ENCODE data around the gene NARS2. TPM values are rescaled to one million over a fixed set of nuclear protein-coding genes. Genes with fewer than 3 reads are reported as not detected.
A peak's percentile ranks its signal among the peaks of the same experiment; 100 is the strongest.

NARS2 gene
- total RNA-seq, 1 donor from 2014 or later, result 25.5 TPM

DNA sequence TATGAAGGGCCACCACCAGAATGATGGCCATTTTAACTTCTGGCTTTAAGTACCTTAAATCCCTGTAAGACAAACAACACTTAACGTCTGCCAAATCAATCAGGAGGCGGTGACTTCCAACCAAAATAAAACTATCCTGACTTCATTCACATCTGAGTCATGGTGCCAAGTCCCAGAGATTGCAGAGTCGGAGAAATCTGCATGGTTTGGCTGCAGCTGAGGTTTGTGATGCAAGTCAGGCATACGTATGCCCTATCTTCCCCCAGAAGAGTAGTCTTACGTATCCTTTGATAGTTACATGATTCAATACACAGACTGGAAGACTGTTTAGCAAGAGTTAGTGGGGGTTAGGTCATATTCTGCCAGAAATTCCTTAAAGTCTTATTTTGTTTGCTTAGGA lies 155.3 kb downstream of the NARS2 start:
- no peak overlapping the region for H3K4me3 ChIP-seq (ENCODE audit: low read depth, low read length)
- TF ChIP-seq CTCF (IDR thresholded peaks at IDR 0.05; ENCODE audit: insufficient read depth, low read length, poor library complexity, severe bottlenecking), result no peak
- peak; percentile 85 for DNase-seq (ENCODE audit: low read depth)
- H3K36me3 ChIP-seq (ENCODE audit: control insufficient read depth, insufficient read depth, low read length), result no peaks in the 10 kb centered on the region
- H3K27me3 ChIP-seq (ENCODE audit: control insufficient read depth, insufficient read depth, low read length), result no peaks in the 10 kb centered on the region

DNA sequence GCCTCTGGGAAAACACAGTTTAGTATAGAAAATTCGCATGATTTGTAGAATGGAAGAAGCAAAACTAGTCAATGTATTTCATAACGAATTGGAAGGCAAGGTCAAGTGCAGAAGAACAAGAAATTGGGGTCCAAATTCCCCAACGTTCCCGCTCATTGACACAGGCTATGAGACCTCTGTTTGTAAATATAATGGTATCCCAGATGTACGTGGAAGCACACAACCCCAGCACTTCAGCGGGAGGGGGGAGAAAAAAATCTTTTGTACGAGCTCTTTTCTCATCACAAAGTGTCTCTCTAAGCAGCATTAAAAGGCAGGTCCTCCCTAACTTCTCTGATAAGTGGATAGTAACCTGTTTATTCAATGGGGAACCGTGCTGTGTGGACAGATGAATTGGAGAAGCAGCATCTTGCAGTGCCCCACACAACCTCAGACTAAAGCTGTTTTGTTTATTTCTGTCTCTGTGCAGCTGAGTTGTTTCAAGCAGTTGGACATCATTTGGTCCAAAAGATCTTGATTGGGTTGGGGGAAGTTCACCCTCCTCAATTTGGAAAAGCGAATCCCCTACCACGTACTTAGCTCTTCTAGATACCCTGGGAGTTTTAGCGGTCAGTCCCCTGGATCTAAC lies 156.0 kb downstream of the NARS2 start:
- no peak for DNase-seq (ENCODE audit: low read depth)
- Histone ChIP-seq H3K36me3 (ENCODE audit: control insufficient read depth, insufficient read depth, low read length) (no peaks in the 10 kb centered on the region), H3K4me3 (ENCODE audit: low read depth, low read length) (peak overlapping the region; percentile 64), H3K27me3 (ENCODE audit: control insufficient read depth, insufficient read depth, low read length) (no peaks in the 10 kb centered on the region)
- TF ChIP-seq CTCF (IDR thresholded peaks at IDR 0.05; ENCODE audit: insufficient read depth, low read length, poor library complexity, severe bottlenecking), result no peak

DNA sequence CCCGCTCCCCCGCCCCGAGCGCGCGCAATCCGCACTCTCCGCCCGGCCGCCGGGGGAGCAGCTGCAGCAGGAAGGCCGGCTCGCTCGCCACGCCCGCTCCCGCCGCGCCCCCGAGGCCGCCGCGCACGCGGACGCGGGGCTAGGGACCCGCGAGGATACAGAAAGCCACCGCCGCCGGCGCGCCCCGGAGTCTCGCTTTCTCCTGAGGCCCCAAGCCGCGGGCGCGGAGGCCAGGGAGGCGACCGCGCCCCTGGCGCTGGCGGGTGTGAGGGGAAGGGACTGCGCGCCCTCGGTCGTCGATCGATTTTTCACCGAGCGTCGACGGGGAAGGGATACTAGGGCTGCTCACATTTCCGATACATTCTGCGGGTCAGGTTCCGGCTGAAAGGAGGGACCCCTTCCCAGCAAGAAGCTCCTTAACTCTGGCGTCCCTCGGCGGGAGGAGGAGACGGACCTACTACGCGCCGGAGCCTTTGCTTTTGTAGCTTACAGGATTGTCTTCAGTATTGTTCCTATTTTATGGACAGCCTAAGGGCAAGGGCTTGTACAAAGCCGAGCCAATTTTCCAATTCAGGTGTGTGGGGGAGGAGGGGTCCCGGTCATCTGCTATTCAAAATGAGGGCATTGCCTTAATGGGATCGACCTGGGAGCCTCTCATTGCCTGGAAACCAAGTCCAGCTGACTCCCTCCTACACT lies 156.6 kb downstream of the NARS2 start:
- DNase-seq (ENCODE audit: low read depth), result no peak

GRCh38 chr11:78417175-78417887 lies 157.3 kb downstream of the NARS2 start, which contains the start of gene GAB2:
GAB2 (minus strand) TSS chr11:78417820; CDS start chr11:78417720, 100 bp downstream.
- Histone ChIP-seq H3K36me3 (ENCODE audit: control insufficient read depth, insufficient read depth, low read length) (no peaks in the 10 kb centered on the region), H3K4me3 (ENCODE audit: low read depth, low read length) (peak within 1 kb of the TSS; percentile 71), H3K27me3 (ENCODE audit: control insufficient read depth, insufficient read depth, low read length) (no peaks in the 10 kb centered on the region)
- no peak for DNase-seq (ENCODE audit: low read depth)
- TF ChIP-seq CTCF (IDR thresholded peaks at IDR 0.05; ENCODE audit: insufficient read depth, low read length, poor library complexity, severe bottlenecking), result no peak

More for the DNA sequence above, 156.6 kb downstream of the NARS2 start:
- Histone ChIP-seq H3K36me3 (ENCODE audit: control insufficient read depth, insufficient read depth, low read length) (no peaks in the 10 kb centered on the region), H3K4me3 (ENCODE audit: low read depth, low read length) (peak overlapping the region; percentile 64), H3K27me3 (ENCODE audit: control insufficient read depth, insufficient read depth, low read length) (no peaks in the 10 kb centered on the region)
- TF ChIP-seq CTCF (IDR thresholded peaks at IDR 0.05; ENCODE audit: insufficient read depth, low read length, poor library complexity, severe bottlenecking), result no peak

GRCh38 chr11:78416285-78417174 lies 158.1 kb downstream of the NARS2 start:
- Histone ChIP-seq H3K4me3 (ENCODE audit: low read depth, low read length) (peak overlapping the region; percentile 71), H3K27me3 (ENCODE audit: control insufficient read depth, insufficient read depth, low read length) (no peaks in the 10 kb centered on the region), H3K36me3 (ENCODE audit: control insufficient read depth, insufficient read depth, low read length) (no peaks in the 10 kb centered on the region)
- peak; percentile 37 for TF ChIP-seq CTCF (IDR thresholded peaks at IDR 0.05; ENCODE audit: insufficient read depth, low read length, poor library complexity, severe bottlenecking)
- no peak for DNase-seq (ENCODE audit: low read depth)

Data from kidney epithelial cell (primary cell).